Thyroid gland (tissue), 4 donors: ENCODE results near the gene CDK5.

Experiments used
- CTCF ChIP-seq, 6 experiments: fragments of 200-600 bp in 3 of 6; fragments of 450-650 bp in 3 of 6; sonication (generic) in 3 of 6; IDR thresholded peaks; one replicate each; pipeline ENCODE4 v1.5.1; 2016 to 2019; ENCODE audit warnings: antibody characterized with exemption in 6 of 6, mild to moderate bottlenecking in 2 of 6, inconsistent platforms in 1 of 6, moderate library complexity in 1 of 6
- POLR2A ChIP-seq, 2 donors: fragments of 450-650 bp; IDR thresholded peaks; one replicate each; pipeline ENCODE4 v1.6.1; 2017; ENCODE audit warnings: antibody characterized with exemption in 2 of 2, mild to moderate bottlenecking in 2 of 2, moderate library complexity in 1 of 2

- TF ChIP-seq CTCF (IDR thresholded peaks at IDR 0.05) = no peak
- TF ChIP-seq POLR2A (IDR thresholded peaks at IDR 0.05) = no peak
Observed at GRCh38 chr7:151064993-151065392, 7.3 kb upstream of the CDK5 start.
